ENCODE data around the gene ARMC2. TPM values are rescaled to one million over a fixed set of nuclear protein-coding genes. Genes with fewer than 3 reads are reported as not detected.

ARMC2 gene
- total and polyA plus RNA-seq, 2 experiments from 2014 or later: 2.7 to 4.4 TPM

- no peak for TF ChIP-seq REST (IDR thresholded peaks at IDR 0.05; ENCODE audit: unreplicated experiment)
- TF ChIP-seq CREB1 (CRISPR knock-in tag; IDR thresholded peaks at IDR 0.05; ENCODE audit: low read depth): no peak
Measured at GRCh38 chr6:108804956-108805355, 43.3 kb upstream of the ARMC2 start (continued).

DNA sequence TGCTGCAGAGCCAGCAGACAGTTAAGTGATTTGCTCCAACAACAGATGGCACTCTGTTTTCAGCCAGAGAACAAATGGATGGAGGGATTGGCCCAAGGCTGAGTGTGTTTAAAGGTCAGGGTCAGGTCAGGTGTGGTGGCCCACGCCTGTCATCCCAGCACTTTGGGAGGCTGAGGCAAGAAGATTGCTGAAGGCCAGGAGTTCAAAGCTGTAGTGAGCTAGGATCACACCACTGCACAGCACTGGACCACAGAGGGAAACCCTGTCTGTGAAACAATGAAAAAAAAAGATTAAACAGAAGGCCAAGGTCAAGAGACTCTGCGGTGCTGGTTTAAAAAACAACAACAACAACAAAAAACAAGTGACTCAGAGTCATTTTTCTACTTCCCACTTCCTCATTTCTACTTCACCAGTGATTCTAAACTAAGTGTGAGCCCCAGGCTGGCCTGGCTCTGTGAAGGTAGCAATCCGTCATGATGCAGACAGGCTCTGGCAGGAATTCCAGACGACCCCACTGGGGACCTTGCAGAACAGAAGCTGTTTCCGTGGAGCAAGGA is 42.5 kb upstream of the ARMC2 start:
- peaks cover 4% of the 10 kb centered on the region; the same call in 2 of the 3 replicates for H3K4me1 Mint-ChIP-seq
- H3K27me3 ChIP-seq (ENCODE audit: insufficient read depth): no peaks in the 10 kb centered on the region
- no peak for ATAC-seq
- no peaks in the 10 kb centered on the region for H3K27me3 Mint-ChIP-seq (ENCODE audit: insufficient read depth, low read depth, poor library complexity)
- H3K27ac ChIP-seq (ENCODE audit: low read depth): no peak overlapping the region
- no peak overlapping the region for H3K4me3 ChIP-seq
- no peaks in the 10 kb centered on the region for H3K9me2 ChIP-seq (ENCODE audit: insufficient read depth)
- no peak overlapping the region for H3K4me3 Mint-ChIP-seq
- H3K36me3 Mint-ChIP-seq (ENCODE audit: low read depth): no peaks in the 10 kb centered on the region
- no peaks in the 10 kb centered on the region for H3K36me3 ChIP-seq (ENCODE audit: insufficient read depth)
- no peak for DNase-seq (ENCODE audit: low spot score)
- no peaks in the 10 kb centered on the region for H4K20me1 ChIP-seq (replicated peaks; ENCODE audit: insufficient read depth)
- H2AFZ ChIP-seq: no peak overlapping the region
- no peaks in the 10 kb centered on the region for H3K4me1 ChIP-seq (ENCODE audit: insufficient read depth)
- no peaks in the 10 kb centered on the region for H3F3A ChIP-seq (replicated peaks; ENCODE audit: low read depth)
- no peaks in the 10 kb centered on the region for H3K9me3 Mint-ChIP-seq
- 0 out of 4 replicates have a peak, but pooled peaks of 1 of the 2 experiments have one; percentile 8 for TF ChIP-seq CTCF (conservative IDR thresholded peaks at IDR 0.05; ENCODE audit: low read depth in 2 of 2)
- TF ChIP-seq ZNF331 (CRISPR knock-in tag; IDR thresholded peaks at IDR 0.05; ENCODE audit: low read depth): no peak
- no peaks in the 10 kb centered on the region for H3K79me2 ChIP-seq (replicated peaks; ENCODE audit: insufficient read depth)
- H3K4me2 ChIP-seq: no peak overlapping the region
- no peak overlapping the region for H3K27ac Mint-ChIP-seq

GRCh38 chr6:108806171-108806570 is 42.1 kb upstream of the ARMC2 start:
- H3K27me3 Mint-ChIP-seq (ENCODE audit: insufficient read depth, low read depth, poor library complexity): no peaks in the 10 kb centered on the region
- DNase-seq (ENCODE audit: low spot score): no peak
- H3K36me3 Mint-ChIP-seq (ENCODE audit: low read depth): no peaks in the 10 kb centered on the region
- H3K27ac Mint-ChIP-seq: no peak overlapping the region
- Histone ChIP-seq H3K4me2 (no peak overlapping the region), H3K4me1 (ENCODE audit: insufficient read depth) (no peaks in the 10 kb centered on the region), H3F3A (replicated peaks; ENCODE audit: low read depth) (no peaks in the 10 kb centered on the region), H3K4me3 (no peak overlapping the region), H3K79me2 (replicated peaks; ENCODE audit: insufficient read depth) (no peaks in the 10 kb centered on the region), H4K20me1 (replicated peaks; ENCODE audit: insufficient read depth) (no peaks in the 10 kb centered on the region), H3K9me2 (ENCODE audit: insufficient read depth) (no peaks in the 10 kb centered on the region), H3K27ac (ENCODE audit: low read depth) (no peak overlapping the region), H2AFZ (no peak overlapping the region), H3K36me3 (ENCODE audit: insufficient read depth) (no peaks in the 10 kb centered on the region), H3K27me3 (ENCODE audit: insufficient read depth) (no peaks in the 10 kb centered on the region)
- ATAC-seq: no peak
- H3K4me3 Mint-ChIP-seq: no peak overlapping the region
- no peaks in the 10 kb centered on the region for H3K9me3 Mint-ChIP-seq
- H3K4me1 Mint-ChIP-seq: peaks cover 4% of the 10 kb centered on the region; the same call in 2 of the 3 replicates
- TF ChIP-seq ZNF331 (CRISPR knock-in tag; IDR thresholded peaks at IDR 0.05; ENCODE audit: low read depth) (no peak), EZH2 (IDR thresholded peaks at IDR 0.05; ENCODE audit: low read depth, unreplicated experiment) (no peak), ETS1 (IDR thresholded peaks at IDR 0.05) (no peak), CREB1 (CRISPR knock-in tag; IDR thresholded peaks at IDR 0.05; ENCODE audit: low read depth) (no peak), EZH2phosphoT487 (IDR thresholded peaks at IDR 0.05; ENCODE audit: unreplicated experiment) (no peak), STAT1 (IDR thresholded peaks at IDR 0.05; ENCODE audit: unreplicated experiment) (no peak), NANOG (IDR thresholded peaks at IDR 0.05; ENCODE audit: borderline replicate concordance) (no peak), CTCF (conservative IDR thresholded peaks at IDR 0.05; ENCODE audit: low read depth in 2 of 2) (no peak), ZNF114 (CRISPR knock-in tag; IDR thresholded peaks at IDR 0.05) (no peak)

Data from GM23338 (cell line).